IMR-90 (cell line): ENCODE data around the gene FAM193A. TPM values are rescaled to one million over a fixed set of nuclear protein-coding genes. Genes with fewer than 3 reads are reported as not detected.

Source experiments
- ATAC-seq: fragments of 200-7000 bp; cut with Tn5 transposase; 2 replicates; pipeline ENCODE4 v1.9.1; 2020; ENCODE audit warnings: low read depth, mild to moderate bottlenecking, moderate library complexity
- BruUV-seq: library from RNA; stranded (reverse); fragments of 400-500 nt; replicated peaks from 2 replicates; lab custom pipeline; 2021; lab: Mats Ljungman, UMichigan
- CTCF ChIA-PET: fragments of 300-600 bp; formaldehyde crosslinking; extraction: SDS; loops from one replicate; lab custom pipeline; 2021; ENCODE audit warnings: antibody characterized with exemption; lab: Yijun Ruan, JAX
- POLR2A ChIA-PET: fragments of 300-600 bp; sonication (Branson Sonifier 250); formaldehyde crosslinking; loops from one replicate; lab custom pipeline; 2022; ENCODE audit warnings: antibody characterized with exemption; ENCODE audit not compliant: unreplicated experiment; lab: Charles Lee
- DNase-seq: peaks from one replicate; pipeline ENCODE4 v3.0.0; 2013
- H2AFZ ChIP-seq: replicated peaks from 2 replicates; pipeline ENCODE3; 2013; ENCODE audit warnings: low read length, mild to moderate bottlenecking; ENCODE audit not compliant: poor library complexity
- H2AK5ac ChIP-seq: 2 replicates; pipeline ENCODE4 v1.6.1; 2013; ENCODE audit warnings: low read depth, low read length, inconsistent platforms
- H2AK9ac ChIP-seq: replicated peaks from 2 replicates; pipeline ENCODE3; 2013; ENCODE audit warnings: mild to moderate bottlenecking, low read depth, low read length, moderate library complexity; ENCODE audit not compliant: poor library complexity
- H2BK120ac ChIP-seq: 2 replicates; pipeline ENCODE4 v1.6.1; 2013; ENCODE audit warnings: low read depth, low read length, inconsistent platforms
- H2BK15ac ChIP-seq: 3 replicates; pipeline ENCODE4 v1.6.1; 2013; ENCODE audit warnings: low read depth, low read length, inconsistent platforms
- H2BK20ac ChIP-seq: 2 replicates; pipeline ENCODE4 v1.6.1; 2013; ENCODE audit warnings: low read depth, mild to moderate bottlenecking, inconsistent platforms, low read length, moderate library complexity
- H2BK5ac ChIP-seq: 2 replicates; pipeline ENCODE4 v1.6.1; 2013; ENCODE audit warnings: mild to moderate bottlenecking, low read depth, low read length, inconsistent platforms; ENCODE audit not compliant: poor library complexity, severe bottlenecking
- H3K14ac ChIP-seq: replicated peaks from 2 replicates; pipeline ENCODE4 v1.6.1; 2013; ENCODE audit warnings: low read depth, low read length, inconsistent platforms
- H3K18ac ChIP-seq: 2 replicates; pipeline ENCODE4 v1.6.1; 2013; ENCODE audit warnings: low read depth, low read length, control low read depth
- H3K23ac ChIP-seq: 2 replicates; pipeline ENCODE4 v1.6.1; 2013; ENCODE audit warnings: low read depth, low read length, inconsistent platforms
- H3K27ac ChIP-seq: 2 replicates; pipeline ENCODE4 v1.5.1; 2013; ENCODE audit warnings: mild to moderate bottlenecking, control low read depth, low read length; ENCODE audit not compliant: insufficient read depth
- H3K27me3 ChIP-seq: 2 replicates; pipeline ENCODE4 v1.6.1; 2013; ENCODE audit warnings: low read length; ENCODE audit not compliant: control insufficient read depth, insufficient read depth
- H3K36me3 ChIP-seq: 2 replicates; pipeline ENCODE4 v1.6.1; 2013; ENCODE audit warnings: low read length, mixed read lengths; ENCODE audit not compliant: control insufficient read depth, insufficient read depth
- H3K4ac ChIP-seq: 2 replicates; pipeline ENCODE4 v1.6.1; 2013; ENCODE audit warnings: low read depth, low read length, inconsistent platforms
- H3K4me1 ChIP-seq: 2 replicates; pipeline ENCODE4 v1.6.1; 2013; ENCODE audit warnings: low read length, mixed read lengths; ENCODE audit not compliant: control insufficient read depth, insufficient read depth
- H3K4me2 ChIP-seq: 2 replicates; pipeline ENCODE4 v1.6.1; 2013; ENCODE audit warnings: low read depth, mild to moderate bottlenecking, control low read depth, low read length, moderate library complexity
- H3K4me3 ChIP-seq: 2 replicates; pipeline ENCODE4 v1.5.1; 2013; ENCODE audit warnings: low read depth, mild to moderate bottlenecking, control low read depth, low read length, moderate library complexity; ENCODE audit not compliant: insufficient read depth
- H3K56ac ChIP-seq: 2 replicates; pipeline ENCODE4 v1.6.1; 2013; ENCODE audit warnings: low read length, inconsistent platforms; ENCODE audit not compliant: insufficient read depth; ENCODE audit errors: extremely low read depth
- H3K79me1 ChIP-seq, 2 experiments: 2 replicates each; pipeline ENCODE4 v1.6.1; 2013; ENCODE audit warnings: low read length in 2 of 2, inconsistent platforms in 1 of 2, low read depth in 1 of 2
- H3K9ac ChIP-seq: 2 replicates; pipeline ENCODE4 v1.6.1; 2013; ENCODE audit warnings: low read depth, low read length, control low read depth
- H3K9me1 ChIP-seq: 2 replicates; pipeline ENCODE4 v1.6.1; 2013; ENCODE audit warnings: low read length, inconsistent platforms; ENCODE audit not compliant: insufficient read depth
- H3K9me3 ChIP-seq: 2 replicates; pipeline ENCODE4 v1.6.1; 2013; ENCODE audit warnings: low read length; ENCODE audit not compliant: control insufficient read depth, insufficient read depth
- H4K20me1 ChIP-seq: 2 replicates; pipeline ENCODE4 v1.6.1; 2013; ENCODE audit warnings: low read length, inconsistent platforms; ENCODE audit not compliant: insufficient read depth
- H4K5ac ChIP-seq: 2 replicates; pipeline ENCODE4 v1.6.1; 2013; ENCODE audit warnings: mild to moderate bottlenecking, low read depth, low read length, control low read depth
- H4K8ac ChIP-seq, 2 experiments: 2 replicates each; pipeline ENCODE4 v1.6.1; 2013; ENCODE audit warnings: low read depth in 2 of 2, low read length in 2 of 2, control low read depth in 1 of 2, inconsistent platforms in 1 of 2
- H4K91ac ChIP-seq: 2 replicates; pipeline ENCODE4 v1.6.1; 2013; ENCODE audit warnings: low read depth, low read length, inconsistent platforms; ENCODE audit not compliant: insufficient read depth
- BHLHE40 ChIP-seq: fragments of 150-350 bp; IDR thresholded peaks from 2 replicates; pipeline ENCODE4 v1.6.1; 2016; ENCODE audit warnings: mild to moderate bottlenecking, low read depth, low read length
- CEBPB ChIP-seq: IDR thresholded peaks from 2 replicates; pipeline ENCODE4 v1.6.1; 2012; ENCODE audit warnings: low read depth, low read length, improper control_type of control experiment
- CHD1 ChIP-seq: IDR thresholded peaks from 2 replicates; pipeline ENCODE4 v1.6.1; 2012; ENCODE audit warnings: low read depth, low read length, improper control_type of control experiment
- CTCF ChIP-seq: conservative IDR thresholded peaks from 2 replicates; pipeline ENCODE4 v1.5.1; 2012; ENCODE audit warnings: mild to moderate bottlenecking, low read depth, low read length, improper control_type of control experiment
- FOS ChIP-seq: fragments of 150-350 bp; IDR thresholded peaks from 2 replicates; pipeline ENCODE4 v1.6.1; 2016; ENCODE audit warnings: low read depth, low read length
- MAFK ChIP-seq: IDR thresholded peaks from 2 replicates; pipeline ENCODE4 v1.6.1; 2012; ENCODE audit warnings: low read depth, low read length, improper control_type of control experiment
- MAZ ChIP-seq: IDR thresholded peaks from 2 replicates; pipeline ENCODE4 v1.6.1; 2012; ENCODE audit warnings: low read depth, mild to moderate bottlenecking, low read length, improper control_type of control experiment, moderate library complexity, borderline replicate concordance
- MXI1 ChIP-seq: IDR thresholded peaks from 2 replicates; pipeline ENCODE4 v1.6.1; 2012; ENCODE audit warnings: low read depth, mild to moderate bottlenecking, low read length, moderate library complexity, borderline replicate concordance
- NFE2L2 ChIP-seq: fragments of 150-350 bp; IDR thresholded peaks from 2 replicates; pipeline ENCODE4 v1.6.1; 2016; ENCODE audit warnings: low read depth, mild to moderate bottlenecking, low read length
- POLR2A ChIP-seq: IDR thresholded peaks from 2 replicates; pipeline ENCODE4 v1.6.1; 2012; ENCODE audit warnings: mild to moderate bottlenecking, low read depth, low read length
- RAD21 ChIP-seq: IDR thresholded peaks from 2 replicates; pipeline ENCODE4 v1.6.1; 2012; ENCODE audit warnings: low read length, improper control_type of control experiment
- RCOR1 ChIP-seq: IDR thresholded peaks from 2 replicates; pipeline ENCODE4 v1.6.1; 2012; ENCODE audit warnings: mild to moderate bottlenecking, low read length, improper control_type of control experiment; ENCODE audit not compliant: insufficient replicate concordance
- RFX5 ChIP-seq: IDR thresholded peaks from 2 replicates; pipeline ENCODE4 v1.8.0; 2012; ENCODE audit warnings: low read depth, mild to moderate bottlenecking, low read length, moderate library complexity
- SMC3 ChIP-seq: fragments of 150-350 bp; IDR thresholded peaks from 2 replicates; pipeline ENCODE4 v1.6.1; 2016; ENCODE audit warnings: low read depth, mild to moderate bottlenecking, antibody characterized with exemption, low read length, moderate library complexity
- WGBS, 2 experiments: methylation state at CpG; one replicate each; pipeline versions ENCODE4 v1.1.5 to v1.1.7; 2013; ENCODE audit warnings: missing lambda C conversion rate in 2 of 2; ENCODE audit not compliant: insufficient read length in 1 of 2; ENCODE audit errors: extremely low coverage in 2 of 2; 5-methylcytosine and 5-hydroxymethylcytosine counted together
- dilution Hi-C: fragments of 300-500 bp; cut with HindIII; formaldehyde crosslinking; loops from one replicate; pipeline ENCODE4 v1.14.3; 2018; ENCODE audit warnings: low sequenced_read_pairs; ENCODE audit not compliant: unreplicated experiment
- in situ Hi-C: fragments of 300-500 bp; cut with MboI; formaldehyde crosslinking; loops from 3 replicates; pipeline ENCODE4 v1.14.3; 2019; ENCODE audit warnings: low sequenced_read_pairs, inconsistent platforms, mixed read lengths
- intact Hi-C: fragments of 100-400 bp; cut with micrococcal nuclease; formaldehyde crosslinking; loops from 2 replicates; pipeline ENCODE4 v1.10.0; 2022
- polyA plus RNA-seq, 3 experiments: library from polyadenylated mRNA; depleted of rRNA; stranded (reverse); fragments of >200 nt; gene quantifications; 2 replicates each; pipeline ENCODE4 v1.2.3, GENCODE V29; 2012; ENCODE audit warnings: low replicate concordance in 1 of 3
- total RNA-seq: library from RNA; depleted of rRNA; stranded (reverse); fragments of >200 nt; gene quantifications from 2 replicates; pipeline ENCODE4 v1.2.3, GENCODE V29; 2012
- TF ChIP-seq, protein P1 (sequence below): fragments of 150-350 bp; IDR thresholded peaks from 2 replicates; pipeline ENCODE4 v1.6.1; 2016; ENCODE audit warnings: low read depth, mild to moderate bottlenecking, low read length, moderate library complexity, borderline replicate concordance
- TF ChIP-seq, protein P2 (sequence below): fragments of 150-350 bp; IDR thresholded peaks from 2 replicates; pipeline ENCODE4 v1.6.1; 2017; ENCODE audit warnings: mild to moderate bottlenecking, antibody characterized with exemption, low read length, low read depth

FAM193A gene
- total and polyA plus RNA-seq, 2 of the 4 experiments (the other 2 are of a cell fraction) = 6.8 to 11.0 TPM

DNA sequence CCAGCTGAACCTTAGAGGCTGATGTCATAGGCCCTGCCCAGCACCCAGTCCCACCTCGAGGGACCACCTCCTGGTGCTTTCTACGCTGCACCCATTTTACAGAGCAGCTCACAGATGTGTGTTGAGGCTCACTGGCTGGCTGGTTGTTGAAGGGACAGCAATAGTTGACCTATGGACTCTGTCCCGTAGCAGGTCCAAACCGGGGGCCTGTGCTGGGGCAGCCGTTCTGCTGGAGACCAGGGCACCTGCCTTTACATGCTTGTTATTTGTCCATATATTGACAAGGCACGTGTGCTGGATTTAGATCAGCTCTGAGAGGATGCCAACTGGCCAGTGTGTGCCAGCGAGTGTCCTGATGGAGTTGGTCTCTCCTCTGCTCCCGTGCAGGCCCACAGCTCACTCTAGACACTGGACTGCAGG lies 161.6 kb downstream of the FAM193A start:
- Histone ChIP-seq H3K4ac (no peak overlapping the region), H3K14ac (no peak overlapping the region), H2AK5ac (no peak overlapping the region), H3K4me3 (no peak overlapping the region), H3K9me1 (peaks cover 7% of the 10 kb centered on the region; the same call in 1 of the 2 replicates), H3K9ac (no peak overlapping the region), H2AK9ac (no peak overlapping the region), H2AFZ (no peak overlapping the region), H4K20me1 (peaks cover 3% of the 10 kb centered on the region; the same call in 1 of the 2 replicates), H3K4me2 (no peak overlapping the region), H3K9me3 (no peaks in the 10 kb centered on the region), H3K79me1 (peaks cover 16 to 33% of the 10 kb centered on the region in 2 experiments; a peak in 3 of 4 replicates), H3K18ac (no peak overlapping the region), H3K56ac (no peak overlapping the region), H3K27ac (no peak overlapping the region), H3K27me3 (no peaks in the 10 kb centered on the region), H2BK120ac (no peak overlapping the region), H4K8ac (no peak overlapping the region), H3K23ac (no peak overlapping the region), H2BK5ac (no peak overlapping the region), H2BK15ac (no peak overlapping the region), H3K4me1 (no peaks in the 10 kb centered on the region), H4K91ac (no peak overlapping the region), H4K5ac (no peak overlapping the region), H3K36me3 (peaks cover 71% of the 10 kb centered on the region), H2BK20ac (no peak overlapping the region)
- ChIA-PET CTCF (no interaction called here), POLR2A (interaction anchor here (0.5 to 0.6 kb wide), 2 partner anchors 27 to 85 kb away, joined by 3 to 5 read pairs; no protein-coding TSS in a partner anchor)
- no peak for DNase-seq
- WGBS, 2 experiments = 92% methylated on average over 3 of the region's 8 CpGs; no CpG with 5 or more reads in 1 of the 2 experiments
- ATAC-seq = no peak
- dilution Hi-C loops (no loop called here), intact Hi-C loops (no loop called here), in situ Hi-C loops (no loop called here)
- no TSS peak for BruUV-seq
- no peak for TF ChIP-seq MAFK
- TF ChIP-seq RAD21 = no peak
- TF ChIP-seq RCOR1 = no peak
- no peak for TF ChIP-seq CEBPB
- TF ChIP-seq RFX5 = no peak
- TF ChIP-seq, protein P1, sequence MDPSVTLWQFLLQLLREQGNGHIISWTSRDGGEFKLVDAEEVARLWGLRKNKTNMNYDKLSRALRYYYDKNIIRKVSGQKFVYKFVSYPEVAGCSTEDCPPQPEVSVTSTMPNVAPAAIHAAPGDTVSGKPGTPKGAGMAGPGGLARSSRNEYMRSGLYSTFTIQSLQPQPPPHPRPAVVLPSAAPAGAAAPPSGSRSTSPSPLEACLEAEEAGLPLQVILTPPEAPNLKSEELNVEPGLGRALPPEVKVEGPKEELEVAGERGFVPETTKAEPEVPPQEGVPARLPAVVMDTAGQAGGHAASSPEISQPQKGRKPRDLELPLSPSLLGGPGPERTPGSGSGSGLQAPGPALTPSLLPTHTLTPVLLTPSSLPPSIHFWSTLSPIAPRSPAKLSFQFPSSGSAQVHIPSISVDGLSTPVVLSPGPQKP = no peak
- TF ChIP-seq POLR2A = no peak
- no peak for TF ChIP-seq CTCF
- no peak for TF ChIP-seq FOS
- TF ChIP-seq BHLHE40 = no peak
- no peak for TF ChIP-seq MXI1
- no peak for TF ChIP-seq SMC3
- TF ChIP-seq, protein P2, sequence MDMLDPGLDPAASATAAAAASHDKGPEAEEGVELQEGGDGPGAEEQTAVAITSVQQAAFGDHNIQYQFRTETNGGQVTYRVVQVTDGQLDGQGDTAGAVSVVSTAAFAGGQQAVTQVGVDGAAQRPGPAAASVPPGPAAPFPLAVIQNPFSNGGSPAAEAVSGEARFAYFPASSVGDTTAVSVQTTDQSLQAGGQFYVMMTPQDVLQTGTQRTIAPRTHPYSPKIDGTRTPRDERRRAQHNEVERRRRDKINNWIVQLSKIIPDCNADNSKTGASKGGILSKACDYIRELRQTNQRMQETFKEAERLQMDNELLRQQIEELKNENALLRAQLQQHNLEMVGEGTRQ = no peak
- no peak for TF ChIP-seq CHD1
- TF ChIP-seq MAZ = no peak
- TF ChIP-seq NFE2L2 = no peak
